ENCODE measurements around the gene AFF3. TPM values are rescaled to one million over a fixed set of nuclear protein-coding genes. Genes with fewer than 3 reads are reported as not detected.

Gene AFF3
- total RNA-seq, 6 experiments from 2014 or later = 0.80 to 8.2 (median 6.8) TPM

DNA sequence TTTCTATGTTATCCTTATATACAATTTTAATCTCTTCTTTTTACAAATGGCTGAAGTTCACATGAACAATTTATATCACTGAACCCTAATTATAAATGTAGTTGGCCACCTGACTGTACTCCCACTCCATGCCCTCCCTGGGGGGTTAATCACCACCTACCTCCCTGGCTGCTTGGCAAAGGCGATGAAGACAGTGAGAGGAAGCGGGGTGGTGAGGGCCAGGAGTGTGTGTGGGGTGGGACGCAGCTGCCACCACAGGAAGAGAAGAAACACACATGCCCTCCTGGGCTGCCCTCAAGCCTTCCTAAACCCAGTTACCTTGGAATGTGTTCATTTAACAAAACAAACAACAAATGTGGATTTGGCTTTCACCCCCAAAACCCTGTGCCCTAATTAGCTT, 565.6 kb downstream of the AFF3 start:
- H3K9me3 Mint-ChIP-seq = no peaks in the 10 kb centered on the region
- TF ChIP-seq, protein P1, sequence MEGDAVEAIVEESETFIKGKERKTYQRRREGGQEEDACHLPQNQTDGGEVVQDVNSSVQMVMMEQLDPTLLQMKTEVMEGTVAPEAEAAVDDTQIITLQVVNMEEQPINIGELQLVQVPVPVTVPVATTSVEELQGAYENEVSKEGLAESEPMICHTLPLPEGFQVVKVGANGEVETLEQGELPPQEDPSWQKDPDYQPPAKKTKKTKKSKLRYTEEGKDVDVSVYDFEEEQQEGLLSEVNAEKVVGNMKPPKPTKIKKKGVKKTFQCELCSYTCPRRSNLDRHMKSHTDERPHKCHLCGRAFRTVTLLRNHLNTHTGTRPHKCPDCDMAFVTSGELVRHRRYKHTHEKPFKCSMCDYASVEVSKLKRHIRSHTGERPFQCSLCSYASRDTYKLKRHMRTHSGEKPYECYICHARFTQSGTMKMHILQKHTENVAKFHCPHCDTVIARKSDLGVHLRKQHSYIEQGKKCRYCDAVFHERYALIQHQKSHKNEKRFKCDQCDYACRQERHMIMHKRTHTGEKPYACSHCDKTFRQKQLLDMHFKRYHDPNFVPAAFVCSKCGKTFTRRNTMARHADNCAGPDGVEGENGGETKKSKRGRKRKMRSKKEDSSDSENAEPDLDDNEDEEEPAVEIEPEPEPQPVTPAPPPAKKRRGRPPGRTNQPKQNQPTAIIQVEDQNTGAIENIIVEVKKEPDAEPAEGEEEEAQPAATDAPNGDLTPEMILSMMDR (IDR thresholded peaks at IDR 0.05) = no peak
- peaks cover 31% of the 10 kb centered on the region for H3K27me3 Mint-ChIP-seq (ENCODE audit: insufficient read depth)
- H3K4me1 Mint-ChIP-seq (ENCODE audit: low read depth) = peaks cover 9% of the 10 kb centered on the region; the same call in 1 of the 2 replicates
- no peak overlapping the region for H3K27ac Mint-ChIP-seq
- no peak overlapping the region for H3K4me3 Mint-ChIP-seq
- H3K36me3 Mint-ChIP-seq (ENCODE audit: low read depth) = no peaks in the 10 kb centered on the region
- no peak for DNase-seq

DNA sequence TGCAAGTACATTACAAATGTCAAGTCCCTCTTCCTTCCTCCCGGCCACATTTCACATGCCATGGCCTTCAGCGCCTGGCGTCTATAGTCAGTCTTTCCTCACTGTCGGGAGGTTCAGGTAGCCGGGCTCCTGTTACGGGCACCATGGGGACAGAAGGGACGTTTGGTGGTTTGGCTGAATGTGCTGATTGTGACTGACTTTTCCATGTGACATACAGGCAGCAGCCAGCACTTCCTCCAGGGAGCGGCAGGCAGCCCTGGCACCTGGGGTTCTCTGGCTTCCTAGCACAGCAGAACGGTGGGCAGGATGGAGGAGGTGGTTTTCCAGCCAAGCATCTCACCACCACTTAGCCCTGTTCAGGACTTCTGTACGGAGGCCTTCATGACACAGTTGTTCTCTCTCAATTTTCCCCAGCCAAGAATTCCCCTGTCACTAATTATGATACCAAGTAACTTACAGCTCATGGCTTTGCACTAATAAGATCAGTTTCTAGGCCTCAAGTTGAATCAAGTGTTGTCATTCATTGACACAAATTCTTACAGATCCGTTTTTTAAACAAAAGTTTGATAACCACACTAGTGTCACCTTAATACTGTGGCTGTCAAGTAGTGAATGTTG, 568.6 kb downstream of the AFF3 start:
- Mint-ChIP-seq H3K27ac (no peak overlapping the region), H3K36me3 (ENCODE audit: low read depth) (no peaks in the 10 kb centered on the region), H3K4me1 (ENCODE audit: low read depth) (peaks cover 13% of the 10 kb centered on the region; the same call in 1 of the 2 replicates), H3K9me3 (no peaks in the 10 kb centered on the region), H3K27me3 (ENCODE audit: insufficient read depth) (peaks cover 27% of the 10 kb centered on the region), H3K4me3 (no peak overlapping the region)
- TF ChIP-seq, protein P1 (IDR thresholded peaks at IDR 0.05) = no peak
- no peak for DNase-seq

DNA sequence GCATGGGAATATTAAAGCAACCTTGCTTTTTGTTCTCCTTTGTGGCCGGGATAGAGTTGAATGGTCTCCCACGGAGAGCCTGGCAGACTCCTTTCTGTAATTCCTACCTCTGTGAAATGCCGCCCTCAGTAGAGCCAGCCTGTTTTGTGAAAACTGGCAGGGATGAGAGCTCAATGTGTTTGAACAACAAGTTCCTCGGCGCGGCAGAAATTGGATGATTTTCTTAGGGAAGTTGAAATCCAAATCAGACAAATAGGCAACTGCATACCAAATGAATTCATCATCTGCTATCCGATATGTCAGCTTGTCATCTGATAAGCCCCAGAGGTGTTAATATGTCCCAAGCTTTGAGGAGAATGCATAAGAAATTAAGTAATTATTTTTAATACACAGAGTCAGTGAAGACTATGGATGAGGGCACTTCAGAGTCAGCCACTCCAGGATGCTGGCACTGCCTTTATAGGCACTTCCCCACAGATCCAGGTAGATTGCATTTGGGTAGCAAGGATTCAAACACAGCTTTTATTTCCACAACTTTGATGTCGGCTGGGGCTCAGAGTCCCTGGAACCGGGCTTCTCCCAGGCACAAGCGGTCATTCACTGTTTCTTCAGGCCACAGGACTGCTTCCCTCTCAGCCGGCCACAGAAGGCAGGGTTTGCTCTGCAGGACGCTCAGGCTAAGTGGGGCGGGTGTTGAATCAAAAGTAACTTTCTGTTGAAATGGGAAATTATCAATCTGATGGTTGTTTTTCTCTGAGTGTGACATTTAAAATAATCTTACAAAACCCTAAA, 569.8 kb downstream of the AFF3 start:
- Mint-ChIP-seq H3K4me3 (peak overlapping the region; percentile 22; the same call in 1 of the 2 replicates), H3K27ac (no peak overlapping the region), H3K9me3 (no peaks in the 10 kb centered on the region), H3K4me1 (ENCODE audit: low read depth) (peaks cover 13% of the 10 kb centered on the region; the same call in 1 of the 2 replicates), H3K36me3 (ENCODE audit: low read depth) (no peaks in the 10 kb centered on the region), H3K27me3 (ENCODE audit: insufficient read depth) (peaks cover 27% of the 10 kb centered on the region)
- TF ChIP-seq, protein P1 (IDR thresholded peaks at IDR 0.05) = no peak
- no peak for DNase-seq

DNA sequence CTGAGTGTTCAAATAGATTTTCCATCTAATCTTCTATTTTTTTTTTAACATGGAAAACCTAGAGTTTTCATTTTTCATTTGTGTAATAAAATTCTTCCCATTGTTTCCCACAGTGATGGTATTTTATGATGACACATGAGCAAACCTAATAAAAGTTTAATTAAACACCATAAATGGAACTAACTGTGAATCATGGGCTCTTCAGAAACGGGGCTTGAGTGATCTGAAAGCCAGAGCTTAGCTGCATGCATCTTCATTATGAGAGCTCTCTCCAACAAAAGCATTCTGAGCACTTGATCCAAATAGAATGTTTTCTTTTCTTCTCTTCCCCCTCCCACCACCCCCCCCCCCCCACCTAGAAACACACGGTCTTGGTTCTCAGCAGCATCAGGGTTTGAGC, 570.4 kb downstream of the AFF3 start:
- Mint-ChIP-seq H3K4me1 (ENCODE audit: low read depth) (peaks cover 13% of the 10 kb centered on the region; the same call in 1 of the 2 replicates), H3K4me3 (no peak overlapping the region; the same call in 1 of the 2 replicates), H3K9me3 (no peaks in the 10 kb centered on the region), H3K27ac (no peak overlapping the region), H3K36me3 (ENCODE audit: low read depth) (no peaks in the 10 kb centered on the region), H3K27me3 (ENCODE audit: insufficient read depth) (peaks cover 26% of the 10 kb centered on the region)
- TF ChIP-seq, protein P1 (IDR thresholded peaks at IDR 0.05) = no peak
- no peak for DNase-seq

DNA sequence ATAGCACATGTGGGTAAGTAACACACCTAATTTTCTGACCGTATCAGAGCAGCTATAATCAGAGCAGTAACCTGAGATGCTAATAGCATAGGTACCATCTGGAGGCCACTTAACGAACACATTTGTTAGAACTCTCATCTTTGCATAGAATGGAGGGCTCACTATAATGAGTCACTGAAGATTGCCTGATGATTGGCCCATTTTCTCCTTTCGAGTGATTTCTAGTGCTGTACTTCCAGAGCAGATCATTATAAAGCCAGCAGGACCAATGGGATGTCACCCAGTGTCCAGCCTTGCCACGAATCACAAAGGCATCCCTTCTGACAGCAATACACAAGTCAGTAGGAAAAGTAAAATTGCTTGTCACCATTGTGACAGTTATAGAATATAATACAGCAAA, 570.9 kb downstream of the AFF3 start:
- no peaks in the 10 kb centered on the region for H3K9me3 Mint-ChIP-seq
- DNase-seq = no peak
- no peaks in the 10 kb centered on the region for H3K36me3 Mint-ChIP-seq (ENCODE audit: low read depth)
- peaks cover 13% of the 10 kb centered on the region; the same call in 1 of the 2 replicates for H3K4me1 Mint-ChIP-seq (ENCODE audit: low read depth)
- no peak overlapping the region for H3K27ac Mint-ChIP-seq
- H3K4me3 Mint-ChIP-seq = no peak overlapping the region
- TF ChIP-seq, protein P1 (IDR thresholded peaks at IDR 0.05) = no peak
- H3K27me3 Mint-ChIP-seq (ENCODE audit: insufficient read depth) = peaks cover 26% of the 10 kb centered on the region

Data from HFFc6 (cell line).